ENCODE data around the gene FIBCD1. TPM values are rescaled to one million over a fixed set of nuclear protein-coding genes. Genes with fewer than 3 reads are reported as not detected.
"Not testable (repeated sequence)": the region's sequence is repeated elsewhere in the genome, so short reads cannot be mapped to it uniquely, and the experiment has no call there.

FIBCD1 gene
- total RNA-seq, 2 donors from 2014 or later, result not detected

DNA sequence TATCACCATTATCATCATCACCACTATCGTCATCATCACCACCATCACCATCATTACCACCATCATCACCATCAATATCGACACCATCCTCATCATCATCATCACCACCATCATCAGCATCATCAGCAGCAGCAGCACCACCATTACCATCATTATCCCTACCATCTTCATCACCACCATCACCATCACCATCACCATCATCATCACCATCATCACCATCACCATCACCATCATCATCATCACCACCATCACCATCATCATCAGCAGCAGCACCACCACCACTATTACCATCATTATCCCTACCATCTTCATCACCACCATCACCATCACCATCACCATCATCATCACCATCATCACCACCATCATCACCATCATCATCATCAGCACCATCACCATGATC, 15.9 kb upstream of the FIBCD1 start:
- not testable (repeated sequence) for H3K4me1 Mint-ChIP-seq (ENCODE audit: low read depth in 2 of 2); H3K27ac Mint-ChIP-seq; ATAC-seq; H3K9me3 Mint-ChIP-seq; DNase-seq (ENCODE audit: low spot score); H3K4me3 Mint-ChIP-seq; H3K36me3 Mint-ChIP-seq
- peaks cover 0 to 13% of the 10 kb centered on the region in 2 donors for H3K27me3 Mint-ChIP-seq

DNA sequence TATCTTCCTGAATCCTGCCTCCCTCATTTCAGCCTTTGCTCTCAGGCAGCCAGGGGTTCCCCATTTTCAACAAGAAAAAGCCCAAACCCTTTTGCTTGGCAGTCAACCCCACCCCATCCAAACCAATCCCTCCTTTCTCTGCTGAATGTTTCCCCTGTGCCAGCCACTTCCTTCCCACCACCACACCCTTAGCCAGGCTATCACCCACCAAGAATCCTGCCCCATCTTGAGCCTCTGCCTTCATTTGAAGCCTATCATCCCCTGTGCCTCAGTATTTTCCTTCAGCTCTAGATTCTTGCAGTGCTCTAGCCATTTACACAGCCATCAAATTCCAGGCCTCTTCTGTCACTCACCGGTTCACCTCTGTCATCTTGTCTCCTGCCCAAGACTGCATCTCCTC, 15.3 kb upstream of the FIBCD1 start:
- no peak for ATAC-seq
- peaks cover 4% of the 10 kb centered on the region for H3K9me3 Mint-ChIP-seq
- H3K27me3 Mint-ChIP-seq, result peaks cover 0 to 14% of the 10 kb centered on the region in 2 donors
- peaks cover 4 to 6% of the 10 kb centered on the region in 2 donors for H3K4me1 Mint-ChIP-seq (ENCODE audit: low read depth in 2 of 2)
- H3K27ac Mint-ChIP-seq, result no peak overlapping the region
- peaks cover 7% of the 10 kb centered on the region for H3K36me3 Mint-ChIP-seq
- no peak overlapping the region for H3K4me3 Mint-ChIP-seq
- DNase-seq (ENCODE audit: low spot score), result no peak

DNA sequence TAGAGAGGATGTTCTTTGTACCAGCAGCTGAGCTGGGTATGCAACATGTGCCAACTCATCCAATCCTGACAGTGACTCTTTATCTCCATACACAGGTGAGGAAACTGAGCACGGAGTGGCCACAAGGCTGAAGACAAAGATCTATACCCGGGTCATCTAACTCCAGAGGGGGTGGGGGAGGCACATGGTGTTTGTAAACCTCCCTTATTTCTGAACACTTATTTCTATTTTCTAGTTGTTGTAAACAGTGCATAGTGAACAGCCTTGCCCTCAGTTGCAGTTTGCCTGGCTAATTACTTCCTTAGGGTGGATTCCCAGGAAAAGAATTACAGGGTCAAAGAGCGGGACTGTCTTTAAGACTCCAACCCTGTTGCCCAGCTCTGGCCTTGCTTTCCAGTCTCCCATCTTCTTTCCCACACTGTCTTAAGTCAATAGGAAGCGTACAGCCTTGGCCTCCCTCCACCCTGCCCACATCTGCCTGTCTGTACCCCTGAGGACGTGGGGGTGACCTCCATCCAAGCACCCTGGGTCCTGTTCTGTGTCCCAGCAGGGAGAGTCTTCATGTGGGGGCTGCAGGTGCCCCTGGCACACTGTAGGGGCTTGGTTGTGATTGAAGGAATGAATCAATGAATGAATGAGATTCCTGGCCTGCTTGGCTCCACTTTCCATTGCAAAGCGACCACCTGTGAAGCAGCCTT, 13.2 kb upstream of the FIBCD1 start:
- Mint-ChIP-seq H3K27me3 (peaks cover 6 to 29% of the 10 kb centered on the region in 2 donors), H3K4me1 (ENCODE audit: low read depth in 2 of 2) (no peaks in the 10 kb centered on the region), H3K9me3 (no peaks in the 10 kb centered on the region), H3K36me3 (no peaks in the 10 kb centered on the region), H3K4me3 (no peak overlapping the region), H3K27ac (no peak overlapping the region)
- DNase-seq (ENCODE audit: low spot score) (no peak), ATAC-seq (no peak)

DNA sequence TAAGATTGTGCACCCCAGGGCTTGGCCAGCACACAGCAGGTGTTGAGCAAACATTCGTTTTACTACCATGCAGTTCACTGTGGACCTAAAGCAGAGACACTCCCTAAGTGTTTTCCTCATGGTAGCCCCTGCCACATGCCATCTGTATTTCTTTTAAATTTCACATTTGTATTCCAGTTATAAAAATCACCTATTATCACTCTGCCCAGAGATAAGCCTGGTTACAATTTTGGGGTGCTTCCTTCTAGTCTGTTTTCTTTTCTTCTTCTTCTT, 10.9 kb upstream of the FIBCD1 start:
- Mint-ChIP-seq H3K36me3 (no peaks in the 10 kb centered on the region), H3K27ac (no peak overlapping the region), H3K4me3 (no peak overlapping the region), H3K4me1 (ENCODE audit: low read depth in 2 of 2) (no peaks in the 10 kb centered on the region), H3K27me3 (peaks cover 6 to 38% of the 10 kb centered on the region in 2 donors), H3K9me3 (no peaks in the 10 kb centered on the region)
- ATAC-seq (no peak), DNase-seq (ENCODE audit: low spot score) (no peak)

DNA sequence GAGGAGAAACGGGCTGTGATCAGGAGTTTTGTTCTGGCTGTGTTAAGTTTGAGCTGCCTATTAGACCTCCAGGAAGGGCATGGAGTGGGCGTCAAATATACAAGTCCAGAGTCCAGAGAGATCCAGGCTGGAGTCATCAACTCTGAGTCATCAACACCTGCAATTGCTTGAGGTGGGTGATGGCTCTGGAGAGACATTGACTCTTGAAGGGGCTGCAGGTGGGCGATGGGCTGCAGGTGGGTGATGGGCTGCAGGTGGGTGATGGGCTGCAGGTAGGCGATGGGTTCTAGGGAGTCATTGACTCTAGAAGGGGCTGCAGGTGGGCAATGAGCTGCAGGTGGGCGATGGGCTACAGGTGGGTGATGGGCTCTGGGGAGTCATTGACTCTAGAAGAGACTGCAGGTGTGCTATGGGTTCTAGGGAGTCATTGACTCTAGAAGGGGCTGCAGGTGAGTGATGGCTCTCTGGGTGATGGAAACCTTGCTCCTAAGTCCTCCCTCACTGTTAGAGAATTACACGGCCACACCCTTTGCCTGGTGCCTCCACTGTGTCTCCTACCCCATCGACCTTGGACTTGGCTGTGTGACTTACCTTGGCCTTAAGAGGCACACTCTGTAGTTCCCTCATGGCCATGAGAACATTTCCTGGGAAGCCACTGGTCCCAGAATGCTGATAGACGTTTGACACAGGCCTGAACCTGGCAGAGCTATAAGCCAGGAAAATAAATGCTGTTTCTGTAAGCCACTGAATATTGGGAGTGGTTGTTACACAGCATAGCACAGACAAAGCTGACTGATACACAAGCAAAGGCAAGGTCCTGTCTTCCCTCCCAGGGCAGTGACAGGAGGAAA, 10.4 kb upstream of the FIBCD1 start:
- DNase-seq (ENCODE audit: low spot score) (no peak), ATAC-seq (no peak)
- Mint-ChIP-seq H3K4me1 (ENCODE audit: low read depth in 2 of 2) (no peaks in the 10 kb centered on the region), H3K9me3 (no peaks in the 10 kb centered on the region), H3K4me3 (no peak overlapping the region), H3K27me3 (peaks cover 8 to 38% of the 10 kb centered on the region in 2 donors), H3K36me3 (no peaks in the 10 kb centered on the region), H3K27ac (no peak overlapping the region)

DNA sequence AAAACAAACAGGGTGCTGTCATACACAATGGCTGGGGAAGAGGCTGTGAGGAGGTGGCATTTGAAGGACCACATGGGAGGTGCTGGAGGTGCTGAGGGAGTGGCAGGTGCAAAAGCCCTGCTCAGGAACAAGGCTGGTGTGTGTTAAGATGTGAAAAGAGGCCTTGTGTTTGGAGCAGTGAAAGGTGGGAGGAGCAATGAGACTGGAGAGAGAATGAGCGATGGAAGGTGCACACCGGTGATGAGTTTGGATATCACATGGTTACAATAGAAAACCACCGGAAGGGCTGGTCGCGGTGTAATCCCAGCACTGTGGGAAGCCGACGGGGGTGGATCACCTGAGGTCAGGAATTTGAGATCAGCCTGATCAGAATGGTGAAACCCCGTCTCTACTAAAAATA, 9.2 kb upstream of the FIBCD1 start:
- DNase-seq (ENCODE audit: low spot score) (no peak), ATAC-seq (no peak)
- H3K9me3 Mint-ChIP-seq, result no peaks in the 10 kb centered on the region
- no peaks in the 10 kb centered on the region for H3K36me3 Mint-ChIP-seq
- no peak overlapping the region for H3K27ac Mint-ChIP-seq
- no peak overlapping the region for H3K4me3 Mint-ChIP-seq
- H3K27me3 Mint-ChIP-seq, result peaks cover 12 to 38% of the 10 kb centered on the region in 2 donors
- H3K4me1 Mint-ChIP-seq (ENCODE audit: low read depth in 2 of 2), result no peaks in the 10 kb centered on the region

- Mint-ChIP-seq H3K36me3 (no peaks in the 10 kb centered on the region), H3K27ac (no peak overlapping the region), H3K4me1 (ENCODE audit: low read depth in 2 of 2) (no peaks in the 10 kb centered on the region), H3K4me3 (no peak overlapping the region), H3K9me3 (no peaks in the 10 kb centered on the region), H3K27me3 (peaks cover 12 to 38% of the 10 kb centered on the region in 2 donors)
- ATAC-seq (no peak), DNase-seq (ENCODE audit: low spot score) (no peak)
Measured at GRCh38 chr9:130947618-130948140, 8.6 kb upstream of the FIBCD1 start.

DNA sequence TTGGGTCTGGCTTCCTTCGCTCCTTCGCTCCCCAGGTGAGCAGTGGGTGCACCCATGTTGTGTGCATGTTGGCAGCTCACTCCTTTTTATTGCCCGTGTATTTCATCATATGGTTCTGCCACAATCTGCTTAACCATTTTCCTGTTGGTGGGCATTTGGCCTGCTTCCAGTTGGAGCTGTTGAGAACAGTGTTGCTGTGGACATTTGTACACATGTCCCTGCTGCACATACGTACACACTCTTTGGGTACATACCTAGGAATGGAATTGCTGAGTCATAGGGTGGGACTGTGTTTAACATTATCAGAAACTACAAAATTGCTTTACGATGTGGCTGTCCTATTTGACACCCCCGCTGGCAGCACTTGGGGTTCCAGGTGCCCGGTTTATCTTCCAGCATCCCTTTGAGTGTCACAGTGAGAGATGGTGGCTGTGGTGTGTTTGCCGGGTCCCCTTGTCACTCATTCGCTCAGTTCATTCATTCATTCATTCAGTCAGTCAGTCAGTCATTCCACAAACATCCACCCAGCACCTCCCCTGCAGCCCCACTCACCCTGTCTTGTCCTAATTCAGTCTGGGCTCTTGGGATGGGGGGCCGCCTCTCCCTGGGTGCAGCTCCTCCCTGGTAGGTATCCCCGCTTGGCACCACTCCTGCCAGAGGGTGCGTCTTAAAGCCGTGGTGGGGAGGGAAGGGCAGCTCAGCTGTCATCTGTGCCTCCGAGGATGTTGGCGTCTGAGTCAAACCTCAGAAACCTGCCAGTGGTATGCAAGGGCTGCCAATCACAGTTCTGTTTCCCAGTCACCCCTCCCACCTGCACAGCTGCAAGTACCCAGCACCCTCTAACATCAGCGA, 7.9 kb upstream of the FIBCD1 start:
- H3K36me3 Mint-ChIP-seq, result no peaks in the 10 kb centered on the region
- H3K9me3 Mint-ChIP-seq, result no peaks in the 10 kb centered on the region
- no peak overlapping the region for H3K4me3 Mint-ChIP-seq
- H3K27ac Mint-ChIP-seq, result no peak overlapping the region
- DNase-seq (ENCODE audit: low spot score), result no peak
- H3K27me3 Mint-ChIP-seq, result peaks cover 12 to 38% of the 10 kb centered on the region in 2 donors
- H3K4me1 Mint-ChIP-seq (ENCODE audit: low read depth in 2 of 2), result no peaks in the 10 kb centered on the region
- no peak for ATAC-seq

DNA sequence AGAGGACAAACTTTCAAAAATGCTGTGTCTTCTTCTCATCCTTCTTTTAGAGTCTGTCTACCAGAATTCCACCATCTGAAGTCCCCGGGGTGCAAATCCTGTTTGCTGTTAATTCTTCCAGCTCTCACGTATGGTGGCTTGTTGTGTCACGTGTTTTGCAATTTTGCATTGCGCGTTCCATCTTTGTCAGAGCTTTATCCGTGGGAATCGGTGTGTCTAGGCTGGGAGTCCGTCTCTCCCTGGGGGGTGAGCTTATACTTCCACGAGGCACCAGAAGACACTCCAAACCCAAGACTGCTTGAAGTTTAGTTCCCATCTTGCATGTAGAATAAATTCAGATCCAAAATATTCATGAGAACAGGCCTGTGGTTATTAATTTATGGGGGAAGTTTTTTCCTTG, 6.1 kb upstream of the FIBCD1 start:
- Mint-ChIP-seq H3K4me1 (ENCODE audit: low read depth in 2 of 2) (peaks cover 0 to 5% of the 10 kb centered on the region in 2 donors), H3K27me3 (peaks cover 25 to 39% of the 10 kb centered on the region in 2 donors), H3K36me3 (no peaks in the 10 kb centered on the region), H3K27ac (no peak overlapping the region), H3K9me3 (no peaks in the 10 kb centered on the region), H3K4me3 (no peak overlapping the region)
- DNase-seq (ENCODE audit: low spot score), result no peak
- no peak for ATAC-seq

DNA sequence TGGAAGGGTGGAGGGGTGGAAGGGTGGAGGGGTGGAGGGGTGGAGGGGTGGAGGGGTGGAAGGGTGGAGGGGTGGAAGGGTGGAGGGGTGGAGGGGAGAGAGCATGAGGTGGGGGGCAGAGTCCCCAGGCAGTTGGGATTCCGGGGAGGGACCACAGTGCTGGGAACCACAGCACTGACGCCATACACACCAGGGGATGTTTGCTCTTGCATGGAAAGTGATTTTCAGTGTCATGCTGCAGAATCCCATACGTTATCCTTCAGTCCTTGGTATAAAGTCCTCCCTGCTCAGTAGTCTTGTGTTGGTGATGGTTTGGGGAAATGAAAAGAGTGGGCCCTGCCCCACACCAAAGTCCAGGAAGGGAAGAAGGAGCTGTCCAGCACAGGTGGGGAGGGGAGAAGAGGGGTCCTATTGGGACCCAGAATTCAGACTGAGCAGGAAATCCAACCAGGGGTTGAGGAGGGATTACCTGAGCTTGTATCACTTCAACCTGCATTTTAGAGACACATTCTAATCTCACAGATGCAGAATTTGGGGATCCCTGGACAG, 5.5 kb upstream of the FIBCD1 start:
- Mint-ChIP-seq H3K27me3 (peaks cover 25 to 35% of the 10 kb centered on the region in 2 donors), H3K9me3 (no peaks in the 10 kb centered on the region), H3K27ac (no peak overlapping the region), H3K4me1 (ENCODE audit: low read depth in 2 of 2) (peaks cover 0 to 5% of the 10 kb centered on the region in 2 donors), H3K36me3 (no peaks in the 10 kb centered on the region), H3K4me3 (no peak overlapping the region)
- no peak for DNase-seq (ENCODE audit: low spot score)
- ATAC-seq, result no peak

DNA sequence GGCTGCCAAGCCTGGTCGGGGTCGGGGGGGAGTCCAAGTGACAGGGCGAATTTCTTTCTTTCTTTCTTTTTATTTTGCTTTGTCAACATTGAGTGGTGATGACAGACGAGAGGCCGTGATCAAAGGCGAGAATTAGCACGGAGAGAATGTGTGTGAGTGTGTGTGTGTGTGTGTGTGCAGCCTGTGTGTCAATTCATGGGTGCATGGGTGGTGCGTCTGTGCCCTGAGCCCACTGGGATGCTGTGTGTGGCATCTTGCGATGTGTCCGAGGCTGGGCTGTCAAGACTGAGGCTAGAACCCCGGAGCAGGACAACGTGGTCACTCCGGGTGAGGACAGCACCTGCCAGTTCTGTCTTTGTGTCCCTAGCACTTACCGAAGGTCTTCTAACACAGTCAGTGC, 4.7 kb upstream of the FIBCD1 start:
- Mint-ChIP-seq H3K27me3 (peaks cover 25 to 35% of the 10 kb centered on the region in 2 donors), H3K36me3 (no peaks in the 10 kb centered on the region), H3K4me3 (no peak overlapping the region), H3K9me3 (no peaks in the 10 kb centered on the region), H3K4me1 (ENCODE audit: low read depth in 2 of 2) (peaks cover 0 to 7% of the 10 kb centered on the region in 2 donors), H3K27ac (no peak overlapping the region)
- no peak for ATAC-seq
- no peak for DNase-seq (ENCODE audit: low spot score)

- Mint-ChIP-seq H3K27me3 (peaks cover 25 to 32% of the 10 kb centered on the region in 2 donors), H3K27ac (no peak overlapping the region), H3K36me3 (no peaks in the 10 kb centered on the region), H3K4me1 (ENCODE audit: low read depth in 2 of 2) (peaks cover 0 to 8% of the 10 kb centered on the region in 2 donors), H3K4me3 (no peak overlapping the region), H3K9me3 (no peaks in the 10 kb centered on the region)
- ATAC-seq (no peak), DNase-seq (ENCODE audit: low spot score) (no peak)
Measured at GRCh38 chr9:130943221-130943620, 4.2 kb upstream of the FIBCD1 start.

- ATAC-seq (no peak), DNase-seq (ENCODE audit: low spot score) (no peak)
- Mint-ChIP-seq H3K9me3 (no peaks in the 10 kb centered on the region), H3K27ac (no peak overlapping the region), H3K36me3 (no peaks in the 10 kb centered on the region), H3K4me3 (no peak overlapping the region), H3K27me3 (peaks cover 26 to 27% of the 10 kb centered on the region in 2 donors), H3K4me1 (ENCODE audit: low read depth in 2 of 2) (peaks cover 0 to 8% of the 10 kb centered on the region in 2 donors)
Measured at GRCh38 chr9:130942679-130943078, 3.6 kb upstream of the FIBCD1 start.

Data from natural killer cell treated with Interleukin-12 subunit alpha and Interleukin-12 subunit beta and Interleukin-15 and Interleukin-18, amount 100 ng/mL, for 72 hours (primary cell).